PC-9 (cell line): ENCODE data around the gene CDK5RAP3.

ENCODE experiments used
- EZH2 ChIP-seq: fragments of 200-600 bp; sonication (generic); IDR thresholded peaks from 2 replicates; pipeline ENCODE4 v1.8.0; 2017; ENCODE audit warnings: antibody characterized with exemption, low read depth
- TF ChIP-seq, protein P1 (sequence below): fragments of 200-600 bp; sonication (generic); conservative IDR thresholded peaks from 2 replicates; pipeline ENCODE4 v1.6.1; 2017; ENCODE audit warnings: mixed run types, antibody characterized with exemption, mild to moderate bottlenecking, moderate library complexity

- TF ChIP-seq, protein P1, sequence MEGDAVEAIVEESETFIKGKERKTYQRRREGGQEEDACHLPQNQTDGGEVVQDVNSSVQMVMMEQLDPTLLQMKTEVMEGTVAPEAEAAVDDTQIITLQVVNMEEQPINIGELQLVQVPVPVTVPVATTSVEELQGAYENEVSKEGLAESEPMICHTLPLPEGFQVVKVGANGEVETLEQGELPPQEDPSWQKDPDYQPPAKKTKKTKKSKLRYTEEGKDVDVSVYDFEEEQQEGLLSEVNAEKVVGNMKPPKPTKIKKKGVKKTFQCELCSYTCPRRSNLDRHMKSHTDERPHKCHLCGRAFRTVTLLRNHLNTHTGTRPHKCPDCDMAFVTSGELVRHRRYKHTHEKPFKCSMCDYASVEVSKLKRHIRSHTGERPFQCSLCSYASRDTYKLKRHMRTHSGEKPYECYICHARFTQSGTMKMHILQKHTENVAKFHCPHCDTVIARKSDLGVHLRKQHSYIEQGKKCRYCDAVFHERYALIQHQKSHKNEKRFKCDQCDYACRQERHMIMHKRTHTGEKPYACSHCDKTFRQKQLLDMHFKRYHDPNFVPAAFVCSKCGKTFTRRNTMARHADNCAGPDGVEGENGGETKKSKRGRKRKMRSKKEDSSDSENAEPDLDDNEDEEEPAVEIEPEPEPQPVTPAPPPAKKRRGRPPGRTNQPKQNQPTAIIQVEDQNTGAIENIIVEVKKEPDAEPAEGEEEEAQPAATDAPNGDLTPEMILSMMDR = no peak
- no peak for TF ChIP-seq EZH2
Observed at GRCh38 chr17:47935961-47936360, 35.0 kb upstream of the CDK5RAP3 start.
